HG03045 (cell line): ENCODE measurements around the gene GFPT1.
"Not testable (repeated sequence)": the region's sequence is repeated elsewhere in the genome, so short reads cannot be mapped to it uniquely, and the experiment has no call there.

Experiments
- ATAC-seq: cut with Tn5 transposase; IDR thresholded peaks from one replicate; pipeline ENCODE4 v1.9.1; 2021; ENCODE audit warnings: mild to moderate bottlenecking, moderate library complexity; ENCODE audit not compliant: unreplicated experiment

GFPT1 gene

DNA sequence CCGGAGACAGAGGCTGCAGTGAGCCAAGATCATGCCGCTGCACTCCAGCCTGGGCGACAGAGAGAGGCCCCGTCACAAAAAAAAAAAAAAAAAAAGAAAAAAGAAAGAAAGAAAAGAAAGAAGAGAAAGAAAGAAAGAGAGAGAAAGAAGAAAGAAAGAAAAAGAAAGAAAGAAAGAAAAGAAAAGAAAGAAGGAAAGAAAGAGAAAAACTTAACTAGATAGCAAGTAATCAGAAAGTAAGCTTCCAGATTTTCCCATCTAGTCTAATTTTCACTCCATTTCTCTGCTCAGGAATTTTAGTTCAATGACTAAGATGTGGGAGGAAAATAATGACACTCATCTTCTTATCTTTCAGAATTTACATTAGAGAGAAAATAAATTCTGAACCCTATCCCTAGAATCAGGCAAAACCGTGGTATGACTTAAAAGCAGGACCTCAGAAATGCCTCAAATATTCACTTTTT lies 2.4 kb downstream of the GFPT1 start:
- ATAC-seq, result no peak

DNA sequence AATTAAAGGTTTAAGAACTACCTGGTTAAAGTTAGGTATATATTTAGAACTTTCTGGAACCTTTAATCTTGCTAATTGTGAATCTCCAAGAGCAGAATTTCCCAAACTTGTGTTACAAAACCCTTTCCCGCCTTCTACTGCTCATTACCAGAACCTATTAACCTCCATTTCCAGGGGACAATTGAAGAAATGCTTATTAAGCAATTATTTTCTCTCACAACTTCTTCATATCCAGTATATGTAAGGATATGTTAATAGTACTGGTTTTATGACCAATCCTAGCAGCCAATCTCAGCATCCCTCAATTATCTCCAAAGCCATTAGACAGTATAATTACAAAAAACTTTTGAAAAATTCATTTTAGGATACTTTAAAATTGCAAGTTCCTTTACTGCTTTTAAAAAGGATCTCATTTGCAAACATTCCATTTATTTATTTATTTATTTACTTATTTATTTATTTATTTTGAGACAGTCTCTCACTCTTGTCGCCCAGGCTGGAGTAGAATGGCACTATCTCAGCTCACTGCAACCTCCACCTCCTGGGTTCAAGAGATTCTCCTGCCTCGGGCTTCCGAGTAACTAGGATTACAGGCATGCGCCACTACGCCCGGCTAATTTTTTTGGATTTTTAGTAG lies 3.7 kb downstream of the GFPT1 start:
- no peak for ATAC-seq

DNA sequence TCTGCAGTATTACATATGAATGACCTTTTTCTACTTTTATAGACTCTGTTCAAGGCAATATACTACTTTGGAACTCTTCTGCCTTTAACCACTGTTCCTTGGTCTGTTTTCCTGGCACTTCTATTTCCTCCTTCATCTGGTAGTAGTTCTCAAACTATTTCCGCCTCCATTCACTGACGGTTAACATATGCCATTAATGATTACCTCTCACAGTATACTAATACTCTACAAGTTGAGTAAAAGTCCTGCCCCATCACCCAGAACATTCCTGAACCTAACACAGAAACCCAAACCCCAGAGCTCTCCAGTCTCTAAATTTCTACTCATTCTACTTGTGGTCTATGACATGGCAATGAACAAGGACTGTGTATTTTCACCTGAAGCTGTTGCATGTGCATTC lies 4.5 kb downstream of the GFPT1 start:
- ATAC-seq, result no peak

DNA sequence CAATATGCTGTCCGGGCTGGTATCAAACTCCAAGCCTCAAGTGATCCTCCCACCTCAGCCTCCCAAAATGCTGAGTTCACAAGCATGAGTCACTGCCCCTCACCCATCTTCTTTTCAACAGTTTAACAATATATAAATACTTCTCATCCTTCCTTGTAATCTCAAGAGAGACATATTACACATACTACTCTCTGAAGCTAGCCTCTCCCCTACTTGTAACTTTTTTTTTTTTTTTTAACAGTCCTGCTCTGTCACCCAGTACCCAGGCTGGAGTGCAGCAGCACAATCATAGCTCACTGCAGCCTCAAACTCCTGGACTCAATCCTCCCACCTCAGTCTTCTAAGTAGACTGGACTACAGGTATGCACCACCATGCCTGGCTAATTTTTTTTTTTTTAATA lies 5.7 kb downstream of the GFPT1 start:
- no peak for ATAC-seq

DNA sequence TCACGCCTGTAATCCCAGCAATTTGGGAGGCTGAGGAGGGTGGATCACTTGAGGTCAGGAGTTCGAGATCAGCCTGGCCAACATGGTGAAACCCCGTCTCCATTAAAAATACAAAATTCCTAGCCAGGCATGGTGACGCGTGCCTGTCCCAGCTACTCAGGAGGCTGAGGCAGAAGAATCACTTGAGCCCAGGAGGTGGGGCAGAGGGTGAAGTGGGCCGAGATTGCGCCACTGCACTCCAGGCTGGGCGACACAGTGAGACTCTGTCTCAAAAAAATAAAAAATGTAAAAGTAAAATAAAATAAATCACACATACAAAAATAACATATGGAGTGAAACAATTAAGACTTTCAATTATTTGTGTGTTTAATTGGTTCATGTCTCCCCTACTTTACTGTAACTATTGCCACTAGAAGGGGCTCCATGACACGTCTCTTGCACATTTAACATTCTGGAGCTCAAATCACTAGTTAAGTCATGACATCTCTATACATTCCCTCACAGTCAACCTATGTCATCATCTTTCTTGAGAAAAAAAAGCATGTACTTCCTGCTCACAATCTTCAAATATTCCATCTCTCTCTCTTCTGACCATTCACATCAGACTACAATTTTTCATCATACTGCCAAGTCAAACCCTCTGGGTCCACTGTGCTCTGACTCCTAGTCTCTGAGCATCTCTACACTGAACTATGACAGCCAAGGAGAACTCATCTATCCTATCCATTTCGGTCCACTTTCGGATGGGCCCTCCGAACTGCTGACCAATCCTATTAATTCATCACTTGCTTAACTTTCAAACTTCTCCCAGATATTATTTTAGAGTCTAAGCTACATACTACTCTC lies 6.7 kb downstream of the GFPT1 start:
- no peak for ATAC-seq

DNA sequence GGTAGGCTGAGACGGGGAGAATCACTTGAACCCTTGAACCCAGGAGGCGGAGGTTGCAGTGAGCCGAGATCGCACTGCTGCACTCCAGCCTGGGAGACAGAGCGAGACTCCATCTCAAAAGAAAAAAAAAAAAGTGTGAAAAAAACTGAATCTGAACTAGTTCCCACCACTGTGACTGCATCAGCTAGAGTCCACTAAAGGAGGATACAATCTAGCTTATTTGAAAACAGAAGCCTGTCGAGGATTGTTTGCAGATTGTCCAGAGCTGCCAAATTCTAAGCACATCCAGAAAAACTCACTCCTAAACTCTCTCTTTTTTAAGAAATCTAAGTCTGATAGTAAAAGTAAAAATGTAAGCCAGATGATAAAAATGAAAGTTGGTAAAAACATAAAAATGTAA lies 10.6 kb downstream of the GFPT1 start:
- ATAC-seq, result no peak

DNA sequence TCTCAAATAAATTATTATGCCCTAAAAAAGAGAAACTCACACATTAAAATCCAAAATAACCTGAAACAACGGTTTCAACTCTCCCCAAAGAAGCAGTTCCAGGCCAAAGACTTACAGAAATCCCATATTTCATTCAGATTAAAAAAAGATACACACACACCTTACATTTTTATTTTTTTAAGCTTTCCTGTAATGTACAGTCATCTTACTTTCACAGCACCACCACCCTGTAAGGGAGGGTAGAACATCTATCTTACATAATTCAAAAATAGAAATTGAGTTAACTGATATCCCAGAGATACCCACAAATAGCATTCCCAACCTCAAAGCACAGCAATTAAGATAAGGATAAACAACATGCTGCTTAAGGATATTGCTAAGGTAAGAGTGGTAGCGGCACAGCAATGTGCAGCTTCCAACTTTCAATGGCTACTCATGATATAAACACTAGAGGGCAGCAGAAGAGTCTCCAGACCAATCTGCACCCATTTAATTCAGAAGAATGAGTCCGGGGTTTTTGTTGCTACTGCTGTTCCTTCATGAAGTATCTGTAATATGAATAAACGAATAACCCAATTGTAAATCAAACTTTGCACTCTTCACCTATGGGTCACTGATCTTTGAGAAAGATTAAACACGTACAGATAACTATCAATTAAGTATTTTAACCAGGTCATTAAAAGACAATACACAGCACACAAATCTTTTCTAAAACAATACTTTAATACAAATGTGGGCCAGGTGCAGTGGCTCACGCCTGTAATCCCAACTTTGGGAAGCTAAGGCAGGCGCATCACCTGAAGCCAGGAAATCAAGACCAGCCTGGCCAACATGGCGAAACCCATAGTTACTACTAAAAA lies 11.3 kb downstream of the GFPT1 start:
- no peak for ATAC-seq

DNA sequence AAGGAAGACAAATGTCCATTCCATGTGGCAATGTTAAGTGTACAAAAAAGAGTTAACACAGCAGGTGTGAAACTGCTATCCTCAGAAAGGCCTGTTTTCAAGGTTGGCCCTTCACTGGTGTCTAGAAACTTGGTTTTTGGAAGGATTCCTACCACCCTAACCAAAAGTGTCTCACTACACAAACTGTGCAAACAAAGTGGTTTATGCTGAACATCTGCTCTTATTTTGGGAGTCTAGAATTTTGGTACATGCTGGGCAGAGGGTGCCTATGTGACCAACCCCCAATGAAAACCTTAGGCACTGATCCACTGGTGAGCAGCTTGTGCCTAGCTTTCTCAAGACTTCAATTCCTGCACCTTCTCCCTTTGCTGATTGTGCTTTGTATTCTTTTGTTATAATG lies 14.3 kb downstream of the GFPT1 start:
- no peak for ATAC-seq

DNA sequence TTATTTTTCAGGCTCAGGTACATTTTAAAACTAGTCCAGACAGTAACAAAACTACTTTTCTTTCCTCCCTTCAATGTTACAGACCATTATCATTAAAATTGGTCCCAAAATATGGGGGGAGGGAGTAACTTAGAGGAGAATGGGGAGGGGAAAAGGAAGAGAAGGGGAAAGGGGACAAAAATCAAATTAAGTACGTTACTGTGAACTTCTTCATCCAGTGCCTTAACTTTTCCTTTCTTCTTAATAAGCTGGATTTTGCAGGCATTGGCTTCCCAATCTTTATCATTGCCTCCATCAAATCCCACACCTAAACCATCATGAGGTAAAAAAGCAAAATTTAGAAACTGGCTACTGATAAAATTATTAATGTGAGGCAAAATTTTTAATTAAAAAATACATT lies 17.2 kb downstream of the GFPT1 start:
- no peak for ATAC-seq

DNA sequence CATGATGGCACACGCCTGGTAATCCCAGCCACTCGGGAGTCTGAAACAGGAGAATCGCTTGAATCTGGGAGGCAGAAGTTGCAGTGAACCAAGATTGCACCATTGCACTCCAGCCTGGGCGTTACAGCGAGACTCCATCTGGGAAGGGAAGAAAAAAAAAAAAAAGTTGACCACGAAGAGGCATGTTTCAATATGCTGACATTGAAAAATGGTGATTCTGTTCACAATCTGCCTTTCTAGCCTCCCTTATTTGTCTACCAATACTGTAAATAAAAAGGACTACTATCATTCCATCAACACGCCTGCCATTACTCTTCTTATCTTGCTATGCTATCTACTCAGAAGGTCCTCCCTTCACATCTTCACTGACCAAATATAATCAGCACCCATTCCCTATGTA lies 18.4 kb downstream of the GFPT1 start:
- ATAC-seq, result no peak

DNA sequence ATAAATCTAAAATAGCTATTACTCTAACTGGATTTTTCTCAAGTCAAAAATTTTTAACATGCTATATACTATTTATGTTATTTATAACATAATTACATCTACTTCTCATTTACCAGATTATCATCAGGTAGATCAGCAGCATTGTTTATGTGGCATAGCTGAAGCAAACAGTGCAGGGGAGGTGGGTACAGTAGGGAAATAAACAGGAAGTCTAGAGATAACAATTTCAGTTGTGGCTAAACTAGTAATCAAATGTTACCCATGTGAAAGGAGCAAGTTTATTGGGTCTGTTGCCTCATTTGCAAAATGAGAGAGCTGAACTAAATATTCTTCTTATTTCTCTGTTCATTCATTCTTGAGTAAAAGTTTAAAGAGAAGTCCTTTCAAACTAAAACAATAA lies 27.7 kb downstream of the GFPT1 start:
- ATAC-seq, result no peak

DNA sequence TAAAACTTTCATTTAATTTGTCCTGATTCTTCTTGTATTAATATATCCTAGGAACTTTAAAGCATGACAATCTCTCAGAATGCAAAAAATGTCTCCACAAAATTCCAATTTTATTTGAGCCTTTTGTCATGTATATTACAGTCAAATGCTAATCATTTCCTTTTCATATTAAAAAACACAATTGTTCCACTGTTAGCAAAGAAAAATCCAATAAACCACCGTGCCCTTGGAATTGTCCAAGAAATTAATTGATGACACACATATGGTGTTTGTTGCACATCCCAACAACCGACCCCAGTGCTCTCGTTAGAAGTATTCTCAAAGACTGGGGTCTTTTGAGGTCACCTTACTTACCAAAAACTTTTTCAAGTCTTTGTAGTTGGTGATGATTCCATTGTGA lies 28.1 kb downstream of the GFPT1 start:
- ATAC-seq, result no peak

DNA sequence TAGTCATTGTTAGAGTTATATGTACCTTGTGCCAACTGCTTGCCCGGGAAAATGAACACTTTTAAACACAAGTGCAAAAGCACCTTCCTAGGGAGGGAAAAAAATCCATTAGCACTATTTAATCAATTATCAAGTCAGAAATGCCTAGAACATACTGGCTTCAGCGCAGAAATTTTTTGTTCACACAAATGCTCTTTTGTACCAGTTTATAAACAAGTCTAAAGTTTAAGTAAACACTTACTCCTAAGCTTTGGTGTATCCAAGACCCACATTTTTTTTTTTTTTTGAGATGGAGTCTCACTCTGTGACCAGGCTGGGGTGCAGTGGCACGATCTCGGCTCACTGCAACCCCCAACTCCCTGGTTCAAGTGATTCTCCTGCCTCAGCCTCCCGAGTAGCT lies 30.6 kb downstream of the GFPT1 start:
- no peak for ATAC-seq

DNA sequence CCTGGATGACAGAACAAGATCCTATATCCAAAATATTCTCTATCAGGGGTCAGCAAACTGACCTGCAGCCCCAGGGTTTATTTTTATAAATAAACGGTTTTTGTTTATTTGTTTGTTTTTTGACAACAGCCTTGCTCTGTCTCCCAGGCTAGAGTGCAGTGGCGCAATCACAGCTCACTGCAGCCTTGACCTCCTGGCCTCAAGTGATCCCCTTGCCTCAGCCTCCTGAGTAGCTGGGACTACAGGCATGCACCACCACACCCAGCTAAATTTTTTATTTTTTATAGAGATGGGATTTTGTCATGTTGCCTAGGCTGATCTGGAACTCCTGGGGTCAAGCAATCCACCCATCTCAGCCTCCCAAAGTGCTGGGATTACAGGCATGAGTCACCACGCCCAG lies 32.1 kb downstream of the GFPT1 start:
- not testable (repeated sequence) for ATAC-seq

DNA sequence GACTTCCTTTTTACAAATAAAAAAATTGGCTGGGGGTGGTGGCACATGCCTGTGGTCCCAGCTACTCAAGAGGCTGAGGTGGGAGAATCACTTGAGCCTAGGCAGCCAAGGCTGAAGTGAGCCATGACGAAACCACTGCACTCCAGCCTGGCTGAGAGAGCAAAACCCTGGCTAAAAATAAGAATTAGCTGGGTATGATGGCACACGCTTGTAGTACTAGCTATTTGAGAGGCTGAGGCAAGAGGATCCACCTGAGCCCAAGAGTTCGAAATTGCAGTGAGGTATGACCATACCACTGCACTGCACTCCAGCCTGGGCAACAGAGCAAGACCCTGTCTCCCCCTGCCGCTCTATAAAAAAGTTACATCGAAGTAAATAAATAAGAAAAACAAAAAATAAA lies 33.7 kb downstream of the GFPT1 start:
- ATAC-seq, result no peak

DNA sequence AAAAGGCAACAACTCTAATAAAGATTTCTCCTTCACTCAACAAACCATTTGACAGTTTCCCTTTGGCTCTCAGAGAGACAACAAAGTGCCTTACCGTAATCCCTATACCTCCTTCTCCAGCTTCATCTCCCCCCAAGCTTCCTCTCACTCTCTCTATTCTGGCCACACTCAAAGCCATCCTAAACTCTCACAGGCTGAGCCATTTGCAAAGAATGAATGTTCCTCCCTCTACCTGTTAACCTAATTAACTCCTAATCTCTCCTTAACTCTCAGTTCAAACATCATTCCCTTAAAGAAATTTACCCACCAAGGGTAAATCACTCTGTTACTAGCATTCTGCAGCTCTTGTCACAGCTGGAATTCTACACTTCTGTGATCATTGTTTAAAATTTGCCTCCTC lies 38.2 kb downstream of the GFPT1 start:
- ATAC-seq, result no peak

DNA sequence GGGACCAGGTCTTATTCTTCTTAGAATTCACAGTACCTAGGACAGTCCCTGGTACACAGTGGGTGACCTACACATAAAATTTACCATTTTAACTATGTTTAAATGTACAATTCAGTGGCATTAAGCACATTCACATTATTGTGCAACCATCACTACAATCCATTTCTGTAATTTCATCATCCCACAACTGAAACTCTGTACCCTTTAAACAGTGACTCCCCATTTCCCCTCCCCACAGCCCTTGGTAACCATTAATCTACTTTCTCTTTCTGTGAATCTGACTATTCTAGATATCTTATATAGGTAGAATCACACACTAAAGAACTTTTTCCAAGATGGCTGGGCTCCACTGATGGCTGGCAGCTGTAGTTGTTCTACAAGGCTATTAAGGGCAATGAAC lies 41.6 kb downstream of the GFPT1 start:
- ATAC-seq, result no peak

DNA sequence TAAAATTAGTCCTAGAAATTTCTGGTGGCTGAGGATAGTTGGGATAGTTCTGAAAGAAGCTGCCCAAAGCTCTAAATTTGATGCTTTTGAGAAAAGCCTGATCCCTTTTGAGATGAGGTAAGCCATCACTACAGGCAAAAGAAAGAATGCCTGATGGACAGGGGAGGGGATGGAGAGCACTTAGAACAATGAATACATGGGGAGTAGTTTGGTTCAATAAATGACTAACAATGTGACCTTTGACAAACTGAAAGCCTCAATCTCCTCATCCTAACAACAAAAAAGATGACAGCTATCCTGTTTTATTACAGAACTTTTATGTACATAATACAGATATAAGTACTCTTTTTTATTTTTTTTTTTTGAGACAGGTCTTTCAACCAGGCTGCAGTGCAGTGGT lies 42.7 kb downstream of the GFPT1 start:
- no peak for ATAC-seq

DNA sequence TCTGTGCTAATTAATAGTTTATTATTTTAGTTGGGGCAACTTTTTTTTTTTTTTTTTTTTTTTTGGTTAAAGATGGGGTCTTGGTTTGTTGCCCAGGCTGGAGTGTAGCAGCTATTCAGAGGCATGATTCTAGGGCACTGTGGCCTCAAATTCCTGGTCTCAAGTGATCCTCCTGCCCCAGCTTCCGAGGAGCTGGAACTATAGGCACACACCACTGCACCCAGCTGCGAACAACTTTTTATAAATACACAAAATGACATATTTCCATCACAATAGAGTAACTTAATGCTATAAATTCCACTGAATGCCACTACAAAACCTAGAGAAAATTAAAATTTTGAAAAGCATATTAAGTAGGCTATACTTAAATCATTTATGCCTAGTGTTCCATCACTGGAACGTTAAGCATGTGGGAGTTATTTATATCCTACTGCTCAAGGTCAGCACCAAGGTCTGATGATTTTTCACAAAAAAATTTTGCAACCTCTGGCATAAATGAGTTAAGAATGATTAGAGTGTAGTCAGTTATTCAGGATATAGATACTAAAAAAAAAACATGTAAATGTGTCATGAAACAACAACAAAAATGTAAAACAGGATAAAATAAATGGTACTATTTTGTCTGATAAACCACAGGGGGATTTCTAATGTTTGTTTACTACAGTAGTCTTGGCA lies 46.8 kb downstream of the GFPT1 start:
- no peak for ATAC-seq

DNA sequence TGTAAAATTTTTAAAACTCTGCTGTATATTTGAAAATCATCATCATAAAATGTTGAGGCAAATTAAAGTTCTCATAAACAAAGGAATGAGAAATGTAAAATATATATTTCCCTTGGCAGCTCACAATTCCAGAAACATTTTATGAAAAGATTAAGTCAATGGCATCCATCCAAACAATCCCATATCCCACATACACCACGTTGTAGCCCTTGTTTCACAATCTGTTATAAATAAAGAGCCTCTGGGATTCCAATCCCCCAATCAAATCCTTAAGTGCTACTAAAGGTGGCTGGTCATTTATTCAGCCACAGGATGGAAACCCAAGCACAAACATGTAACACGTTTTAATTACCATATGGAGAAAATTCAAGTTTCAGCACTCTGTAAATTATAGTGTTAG lies 51.7 kb downstream of the GFPT1 start:
- ATAC-seq, result no peak

DNA sequence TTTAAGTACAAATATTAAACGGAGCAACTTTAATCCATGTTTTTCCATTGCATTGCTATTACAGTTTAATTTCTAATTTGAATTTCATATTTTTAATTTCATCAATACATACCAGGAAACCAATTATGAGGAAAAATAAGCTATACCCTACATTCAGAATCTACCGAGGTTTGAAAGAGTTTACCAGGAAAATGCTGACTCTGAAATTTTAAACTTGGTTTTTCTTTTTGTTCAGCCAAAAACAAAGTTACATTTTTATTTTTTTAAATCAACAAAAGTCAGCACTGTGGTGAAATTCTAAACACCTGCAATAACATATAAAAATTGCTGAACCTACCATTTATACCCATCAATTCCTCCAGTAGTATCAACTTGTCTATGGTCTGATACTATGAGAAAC lies 53.7 kb downstream of the GFPT1 start:
- ATAC-seq, result no peak
